Measurements from ENCODE around the gene STK35.

The STK35 gene

GRCh38 chr20:2108498-2108897 lies 6.9 kb downstream of the STK35 start:
- DNase-seq, result no peak

GRCh38 chr20:2108987-2109386 lies 7.4 kb downstream of the STK35 start:
- no peak for DNase-seq

- DNase-seq, result no peak
These were observed 8.0 kb downstream of the STK35 start for GRCh38 chr20:2109425-2110210.

GRCh38 chr20:2112910-2113309 lies 11.3 kb downstream of the STK35 start:
- DNase-seq, result no peak

- no peak for DNase-seq
These were observed 12.7 kb downstream of the STK35 start for GRCh38 chr20:2114127-2114959.

GRCh38 chr20:2114990-2115681 lies 13.5 kb downstream of the STK35 start:
- DNase-seq, result no peak

GRCh38 chr20:2116170-2116940 lies 14.7 kb downstream of the STK35 start:
- no peak for DNase-seq

- no peak for DNase-seq
These were observed 17.2 kb downstream of the STK35 start for GRCh38 chr20:2118783-2119182.

GRCh38 chr20:2122936-2123335 lies 21.3 kb downstream of the STK35 start:
- no peak for DNase-seq

GRCh38 chr20:2123720-2124119 lies 22.1 kb downstream of the STK35 start:
- DNase-seq, result no peak

- no peak for DNase-seq
These were observed 23.1 kb downstream of the STK35 start for GRCh38 chr20:2124564-2125213.

- DNase-seq, result no peak
These were observed 24.0 kb downstream of the STK35 start for GRCh38 chr20:2125474-2126112.

- no peak for DNase-seq
These were observed 25.6 kb downstream of the STK35 start for GRCh38 chr20:2127238-2127637.

- DNase-seq, result no peak
These were observed 26.9 kb downstream of the STK35 start for GRCh38 chr20:2128542-2128941.

GRCh38 chr20:2130062-2130591 lies 28.5 kb downstream of the STK35 start:
- no peak for DNase-seq

- DNase-seq, result no peak
These were observed 29.1 kb downstream of the STK35 start for GRCh38 chr20:2130683-2131082.

- no peak for DNase-seq
These were observed 29.7 kb downstream of the STK35 start for GRCh38 chr20:2131366-2131765.

GRCh38 chr20:2132461-2132901 lies 30.9 kb downstream of the STK35 start:
- DNase-seq, result no peak

GRCh38 chr20:2133318-2134183 lies 31.9 kb downstream of the STK35 start:
- DNase-seq, result peak; percentile 34

GRCh38 chr20:2135013-2135412 lies 33.4 kb downstream of the STK35 start:
- no peak for DNase-seq

All from suppressor macrophage treated with lipopolysaccharide for 4 hours (primary cell).